Erythroblast (primary cell): ENCODE measurements around the gene PFKFB3.

ENCODE experiments used
- GATA1 ChIP-seq: IDR thresholded peaks from 2 replicates; pipeline ENCODE4 v1.6.1; 2011; ENCODE audit warnings: low read depth, mild to moderate bottlenecking, control low read depth, low read length, moderate library complexity
- POLR2A ChIP-seq: IDR thresholded peaks from 2 replicates; pipeline ENCODE4 v1.6.1; 2011; ENCODE audit warnings: mild to moderate bottlenecking, low read length

DNA sequence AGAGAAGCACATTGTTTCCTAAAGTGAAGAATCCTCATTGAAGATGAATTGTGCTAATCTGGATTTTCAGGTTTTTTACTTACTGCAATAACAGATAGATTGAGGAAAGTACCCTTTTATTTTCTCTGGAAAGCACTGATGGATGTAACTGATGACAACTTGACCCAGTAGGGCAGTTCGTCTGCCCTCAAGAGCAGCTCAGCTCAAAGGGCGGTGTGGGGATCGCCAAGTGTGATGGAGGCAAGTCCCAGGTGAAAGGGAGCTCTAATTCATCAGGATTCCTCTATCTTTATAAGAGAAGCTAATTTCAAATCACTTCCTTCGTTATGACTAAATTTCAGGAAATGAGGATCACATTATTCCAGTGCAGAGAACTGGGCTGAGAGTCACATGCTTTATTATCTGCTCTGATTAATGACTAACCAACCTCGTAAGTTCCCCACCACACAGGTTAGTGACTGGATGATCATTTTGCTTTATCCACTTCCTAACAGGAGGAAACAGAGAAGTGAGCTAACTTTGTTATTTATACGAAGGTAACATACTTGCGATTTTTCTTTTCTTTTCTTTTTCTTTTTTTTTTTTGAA lies 98.8 kb downstream of the PFKFB3 start:
- TF ChIP-seq POLR2A: no peak
- TF ChIP-seq GATA1: no peak
